ENCODE measurements around the gene RHOG. TPM values are rescaled to one million over a fixed set of nuclear protein-coding genes. Genes with fewer than 3 reads are reported as not detected.

Gene RHOG
- polyA plus RNA-seq, 2 of the 4 experiments (the other 2 are of a cell fraction): 41.1 to 64.3 TPM

GRCh38 chr11:3786781-3787428, 53.9 kb downstream of the RHOG start:
- no peak; a peak in 1 of 6 replicates for ATAC-seq
- 81% methylated on average over 8 of the region's 8 CpGs for WGBS (ENCODE audit: missing lambda C conversion rate)
- no peak for FAIRE-seq
- H3K4me2 ChIP-seq: no peak overlapping the region
- TF ChIP-seq CBX2 (IDR thresholded peaks at IDR 0.05; ENCODE audit: borderline replicate concordance, low read depth) (no peak), MAX (IDR thresholded peaks at IDR 0.05) (no peak)
- H3K27ac ChIP-seq: no peak overlapping the region
- CTCF ChIA-PET: interaction anchor here (0.6 to 1.4 kb wide), 2 partner anchors 20 to 92 kb away, joined by 3 to 4 read pairs; no protein-coding TSS in a partner anchor
- H3K4me3 ChIP-seq: no peak overlapping the region
- no peak for DNase-seq (ENCODE audit: low read depth in 1 of 2, low spot score in 1 of 2)
- POLR2A ChIA-PET: no interaction called here
- no peaks in the 10 kb centered on the region for H3K9me3 ChIP-seq
- H3K4me1 ChIP-seq: peaks cover 13% of the 10 kb centered on the region

GRCh38 chr11:3783611-3784010, 57.1 kb downstream of the RHOG start:
- Histone ChIP-seq H3K9me3 (no peaks in the 10 kb centered on the region), H3K4me2 (no peak overlapping the region), H3K4me1 (peaks cover 20% of the 10 kb centered on the region), H3K4me3 (no peak overlapping the region), H3K27ac (no peak overlapping the region)
- POLR2A ChIA-PET: interaction anchor here (1.4 kb wide), 1 partner anchor 14 kb away, joined by 5 read pairs; the partner anchor contains the start of gene NUP98
- CTCF ChIA-PET: interaction anchor here (0.6 to 1.4 kb wide), 3 partner anchors 10 to 27 kb away, joined by 3 to 4 read pairs (median 4); no protein-coding TSS in a partner anchor
- TF ChIP-seq ESRRA (IDR thresholded peaks at IDR 0.05; ENCODE audit: borderline replicate concordance, low read length) (no peak), NPAS2 (CRISPR knock-in tag; IDR thresholded peaks at IDR 0.05; ENCODE audit: borderline replicate concordance) (no peak), FOSL2 (IDR thresholded peaks at IDR 0.05) (no peak), FOSL2 (CRISPR knock-in tag; IDR thresholded peaks at IDR 0.05) (no peak), KDM5A (IDR thresholded peaks at IDR 0.05) (no peak), USF2 (IDR thresholded peaks at IDR 0.05) (no peak)
- WGBS (ENCODE audit: missing lambda C conversion rate): 94% methylated on average over 4 of the region's 4 CpGs
- ATAC-seq: no peak
- FAIRE-seq: no peak
- DNase-seq (ENCODE audit: low read depth in 1 of 2, low spot score in 1 of 2): no peak

- Histone ChIP-seq H3K4me1 (peaks cover 20% of the 10 kb centered on the region), H3K4me2 (no peak overlapping the region), H3K27ac (no peak overlapping the region), H3K4me3 (no peak overlapping the region), H3K9me3 (no peaks in the 10 kb centered on the region)
- ATAC-seq (no peak), FAIRE-seq (no peak), DNase-seq (ENCODE audit: low read depth in 1 of 2, low spot score in 1 of 2) (no peak)
- ChIA-PET CTCF (interaction anchor here (1.0 kb wide), 1 partner anchor 25 kb away, joined by 4 read pairs; the partner anchor contains the start of gene PGAP2), POLR2A (interaction anchor here (1.4 kb wide), 1 partner anchor 15 kb away, joined by 5 read pairs; the partner anchor contains the start of gene NUP98)
- TF ChIP-seq SREBF2 (IDR thresholded peaks at IDR 0.05) (no peak), RFX5 (IDR thresholded peaks at IDR 0.05) (no peak), USF2 (IDR thresholded peaks at IDR 0.05) (no peak), ESRRA (IDR thresholded peaks at IDR 0.05; ENCODE audit: borderline replicate concordance, low read length) (no peak), RCOR1 (IDR thresholded peaks at IDR 0.05; ENCODE audit: low read depth, low read length) (no peak), CTCF (IDR thresholded peaks at IDR 0.05) (no peak), CEBPB (IDR thresholded peaks at IDR 0.05) (no peak), TFCP2L1 (CRISPR knock-in tag; IDR thresholded peaks at IDR 0.05) (no peak), PHF8 (IDR thresholded peaks at IDR 0.05; ENCODE audit: borderline replicate concordance, low read depth) (no peak), JUN (IDR thresholded peaks at IDR 0.05) (no peak), POLR2A (IDR thresholded peaks at IDR 0.05; ENCODE audit: low read length) (no peak), HOXA7 (CRISPR knock-in tag; IDR thresholded peaks at IDR 0.05) (no peak), FOSB (CRISPR knock-in tag; IDR thresholded peaks at IDR 0.05) (no peak)
- WGBS (ENCODE audit: missing lambda C conversion rate): 93% methylated on average over 5 of the region's 5 CpGs
These were observed 57.8 kb downstream of the RHOG start for GRCh38 chr11:3782963-3783362.
